ENCODE results near the gene TIPARP. TPM values are rescaled to one million over a fixed set of nuclear protein-coding genes. Genes with fewer than 3 reads are reported as not detected.

The TIPARP gene
- total and polyA plus RNA-seq, 2 donors (not counting 1 experiment from before 2014, with no cell fraction given) = 11.2 to 42.5 TPM

DNA sequence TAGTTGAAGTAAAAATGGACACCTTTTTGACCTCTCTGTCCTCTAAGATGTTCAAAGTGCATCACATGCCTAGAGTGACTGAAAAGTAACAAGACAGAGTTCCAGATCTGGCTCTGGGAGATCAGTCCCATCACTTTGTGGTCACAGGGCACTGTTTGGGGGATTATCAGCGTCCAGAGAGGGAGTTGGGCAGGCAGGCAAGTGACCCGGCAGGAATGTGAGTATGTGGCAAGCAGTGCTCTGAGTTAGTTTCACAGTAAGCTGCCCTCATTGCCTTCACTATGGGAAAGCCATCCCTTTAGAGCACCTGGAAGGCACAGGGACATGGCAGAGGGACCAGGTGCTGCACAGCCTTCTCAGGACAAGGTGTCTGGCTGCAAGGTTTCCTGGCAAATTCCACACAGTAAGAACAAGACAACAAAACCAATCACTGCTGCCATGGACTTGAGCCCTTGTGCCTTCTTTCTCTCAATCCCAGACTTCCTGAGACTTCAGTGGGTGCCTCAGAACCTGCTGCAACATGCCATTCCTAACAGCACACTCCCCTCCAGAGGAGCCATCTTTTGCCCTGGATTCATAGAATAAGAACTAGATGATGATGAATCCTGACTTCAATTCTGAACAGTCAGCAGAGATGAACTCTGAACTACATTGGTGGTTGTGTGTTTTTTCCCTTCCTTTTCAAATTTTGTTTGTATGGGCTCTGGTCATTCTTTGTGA, 55.2 kb downstream of the TIPARP start:
- intact Hi-C loops (cut with micrococcal nuclease) = no loop called here
- no peak overlapping the region for H3K27ac ChIP-seq (ENCODE audit: low read length in 2 of 2)
- H3K9me3 ChIP-seq (ENCODE audit: control extremely low read depth in 1 of 3, control insufficient read depth in 2 of 3, insufficient read depth in 1 of 3, low read length in 2 of 3) = no peaks in the 10 kb centered on the region
- 94% methylated on average over 2 of the region's 2 CpGs for WGBS (ENCODE audit: insufficient coverage)
- peaks cover 4 to 6% of the 10 kb centered on the region in 2 donors for H3K4me1 ChIP-seq (ENCODE audit: control insufficient read depth in 2 of 2, insufficient read depth in 2 of 2, low read length in 2 of 2)
- H3K4me1 Mint-ChIP-seq = peaks cover 7% of the 10 kb centered on the region
- H3K9ac ChIP-seq (ENCODE audit: low read length) = no peak overlapping the region
- ChIA-PET CTCF (no interaction called here), POLR2A (no interaction called here)
- no peaks in the 10 kb centered on the region for H3K9me3 Mint-ChIP-seq (ENCODE audit: insufficient read depth)
- ATAC-seq (ENCODE audit: low read depth) = no peak
- no peaks in the 10 kb centered on the region for H4K20me1 ChIP-seq (ENCODE audit: control insufficient read depth, insufficient read depth, low read length, poor library complexity, severe bottlenecking)
- TF ChIP-seq, protein P1, sequence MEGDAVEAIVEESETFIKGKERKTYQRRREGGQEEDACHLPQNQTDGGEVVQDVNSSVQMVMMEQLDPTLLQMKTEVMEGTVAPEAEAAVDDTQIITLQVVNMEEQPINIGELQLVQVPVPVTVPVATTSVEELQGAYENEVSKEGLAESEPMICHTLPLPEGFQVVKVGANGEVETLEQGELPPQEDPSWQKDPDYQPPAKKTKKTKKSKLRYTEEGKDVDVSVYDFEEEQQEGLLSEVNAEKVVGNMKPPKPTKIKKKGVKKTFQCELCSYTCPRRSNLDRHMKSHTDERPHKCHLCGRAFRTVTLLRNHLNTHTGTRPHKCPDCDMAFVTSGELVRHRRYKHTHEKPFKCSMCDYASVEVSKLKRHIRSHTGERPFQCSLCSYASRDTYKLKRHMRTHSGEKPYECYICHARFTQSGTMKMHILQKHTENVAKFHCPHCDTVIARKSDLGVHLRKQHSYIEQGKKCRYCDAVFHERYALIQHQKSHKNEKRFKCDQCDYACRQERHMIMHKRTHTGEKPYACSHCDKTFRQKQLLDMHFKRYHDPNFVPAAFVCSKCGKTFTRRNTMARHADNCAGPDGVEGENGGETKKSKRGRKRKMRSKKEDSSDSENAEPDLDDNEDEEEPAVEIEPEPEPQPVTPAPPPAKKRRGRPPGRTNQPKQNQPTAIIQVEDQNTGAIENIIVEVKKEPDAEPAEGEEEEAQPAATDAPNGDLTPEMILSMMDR (IDR thresholded peaks at IDR 0.05) = no peak
- no peak for TF ChIP-seq EZH2 (IDR thresholded peaks at IDR 0.05; ENCODE audit: borderline replicate concordance, insufficient read depth, low read depth, low read length, poor library complexity, severe bottlenecking)
- no peak overlapping the region for H3K4me3 ChIP-seq (ENCODE audit: control extremely low read depth in 1 of 5, extremely low read depth in 1 of 5, insufficient read depth in 1 of 5, low read depth in 2 of 5, low read length in 4 of 5)
- no peaks in the 10 kb centered on the region for H3K27me3 Mint-ChIP-seq
- no peaks in the 10 kb centered on the region for H3K27me3 ChIP-seq (replicated peaks in 1 of 4; ENCODE audit: control extremely low read depth in 1 of 4, control insufficient read depth in 3 of 4, insufficient read depth in 4 of 4, low read length in 3 of 4)
- no peak overlapping the region for H3K4me2 ChIP-seq (replicated peaks; ENCODE audit: low read depth, low read length, poor library complexity, severe bottlenecking)
- no peak overlapping the region for H2AFZ ChIP-seq (ENCODE audit: insufficient read depth, low read depth, low read length, poor library complexity, severe bottlenecking)
- H3K4me3 Mint-ChIP-seq = no peak overlapping the region
- DNase-seq = no peak
- no peak overlapping the region for H3K27ac Mint-ChIP-seq
- H3K36me3 ChIP-seq (replicated peaks in 1 of 2; ENCODE audit: control extremely low read depth in 1 of 2, control insufficient read depth in 1 of 2, extremely low read depth in 1 of 2, insufficient read depth in 2 of 2, low read length in 1 of 2) = no peaks in the 10 kb centered on the region
- no peaks in the 10 kb centered on the region for H3K79me2 ChIP-seq (ENCODE audit: control insufficient read depth, insufficient read depth, low read length)

DNA sequence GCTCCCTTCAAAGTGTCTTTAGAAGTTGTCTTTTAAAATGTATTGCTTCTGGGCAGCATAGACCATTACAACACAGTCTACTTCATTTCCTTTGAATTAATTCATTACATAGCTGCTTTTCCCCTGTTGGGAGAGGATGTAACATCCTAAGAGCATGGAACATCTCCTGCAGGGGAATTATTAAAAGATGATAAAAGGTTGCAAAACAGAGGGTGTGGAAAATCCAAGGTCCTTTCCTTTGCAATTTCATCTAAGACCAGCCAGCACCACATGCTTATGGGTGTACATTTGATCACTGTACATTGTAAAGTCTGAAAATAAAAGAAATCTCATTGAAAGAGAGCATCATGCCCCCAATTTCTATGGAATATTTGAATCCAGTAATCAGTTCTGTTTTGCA, 57.4 kb downstream of the TIPARP start:
- H3K9me3 Mint-ChIP-seq (ENCODE audit: insufficient read depth) = no peaks in the 10 kb centered on the region
- Histone ChIP-seq H3K4me2 (replicated peaks; ENCODE audit: low read depth, low read length, poor library complexity, severe bottlenecking) (no peak overlapping the region), H3K4me3 (ENCODE audit: control extremely low read depth in 1 of 5, extremely low read depth in 1 of 5, insufficient read depth in 1 of 5, low read depth in 2 of 5, low read length in 4 of 5) (no peak overlapping the region), H3K27me3 (replicated peaks in 1 of 4; ENCODE audit: control extremely low read depth in 1 of 4, control insufficient read depth in 3 of 4, insufficient read depth in 4 of 4, low read length in 3 of 4) (no peaks in the 10 kb centered on the region), H3K9ac (ENCODE audit: low read length) (no peak overlapping the region), H3K36me3 (replicated peaks in 1 of 2; ENCODE audit: control extremely low read depth in 1 of 2, control insufficient read depth in 1 of 2, extremely low read depth in 1 of 2, insufficient read depth in 2 of 2, low read length in 1 of 2) (no peaks in the 10 kb centered on the region), H3K79me2 (ENCODE audit: control insufficient read depth, insufficient read depth, low read length) (no peaks in the 10 kb centered on the region), H3K9me3 (ENCODE audit: control extremely low read depth in 1 of 3, control insufficient read depth in 2 of 3, insufficient read depth in 1 of 3, low read length in 2 of 3) (no peaks in the 10 kb centered on the region), H2AFZ (ENCODE audit: insufficient read depth, low read depth, low read length, poor library complexity, severe bottlenecking) (no peak overlapping the region), H3K27ac (ENCODE audit: low read length in 2 of 2) (no peak overlapping the region), H3K4me1 (ENCODE audit: control insufficient read depth in 2 of 2, insufficient read depth in 2 of 2, low read length in 2 of 2) (peaks cover 4 to 6% of the 10 kb centered on the region in 2 donors), H4K20me1 (ENCODE audit: control insufficient read depth, insufficient read depth, low read length, poor library complexity, severe bottlenecking) (no peaks in the 10 kb centered on the region)
- TF ChIP-seq, protein P1 (IDR thresholded peaks at IDR 0.05) = no peak
- no peak for TF ChIP-seq EZH2 (IDR thresholded peaks at IDR 0.05; ENCODE audit: borderline replicate concordance, insufficient read depth, low read depth, low read length, poor library complexity, severe bottlenecking)
- ChIA-PET CTCF (interaction anchor here (1.3 kb wide), 1 partner anchor 58 kb away, joined by 3 read pairs; no protein-coding TSS in a partner anchor), POLR2A (no interaction called here)
- intact Hi-C loops (cut with micrococcal nuclease) = no loop called here
- no peaks in the 10 kb centered on the region for H3K27me3 Mint-ChIP-seq
- DNase-seq (no peak), ATAC-seq (ENCODE audit: low read depth) (no peak)
- no peak overlapping the region for H3K4me3 Mint-ChIP-seq
- H3K27ac Mint-ChIP-seq = no peak overlapping the region
- peaks cover 7% of the 10 kb centered on the region for H3K4me1 Mint-ChIP-seq
